H1 (cell line): Measurements from ENCODE around the gene CHRM1.

Experiments used
- CREB1 ChIP-seq: IDR thresholded peaks from 2 replicates; pipeline ENCODE4 v1.6.1; 2012; ENCODE audit warnings: inconsistent platforms
- GABPA ChIP-seq: IDR thresholded peaks from 2 replicates; pipeline ENCODE4 v1.6.1; 2011; ENCODE audit warnings: mild to moderate bottlenecking, low read length, moderate library complexity, borderline replicate concordance; ENCODE audit not compliant: insufficient read depth
- POLR2A ChIP-seq, 2 experiments: IDR thresholded peaks; 1 replicate in 1 of 2; 2 replicates in 1 of 2; pipeline ENCODE4 v1.6.1; 2011; ENCODE audit warnings: low read depth in 2 of 2, low read length in 2 of 2, mild to moderate bottlenecking in 2 of 2; ENCODE audit errors: control extremely low read depth in 1 of 2
- POLR2AphosphoS5 ChIP-seq: IDR thresholded peaks from 2 replicates; pipeline ENCODE4 v1.6.1; 2011; ENCODE audit warnings: low read depth, low read length
- TF ChIP-seq, protein P1 (sequence below): IDR thresholded peaks from 2 replicates; pipeline ENCODE4 v1.6.1; 2011; ENCODE audit warnings: low read length, improper control_type of control experiment
- TF ChIP-seq, protein P2 (sequence below), 3 experiments: IDR thresholded peaks; 1 replicate in 2 of 3; 2 replicates in 1 of 3; pipeline versions ENCODE4 v1.5.1 to v1.6.1; 2011; ENCODE audit warnings: low read length in 3 of 3, mild to moderate bottlenecking in 3 of 3, inconsistent platforms in 2 of 3, low read depth in 1 of 3, moderate library complexity in 1 of 3; ENCODE audit not compliant: insufficient read depth in 1 of 3; ENCODE audit errors: control extremely low read depth in 1 of 3
- TF ChIP-seq, protein P3 (sequence below): IDR thresholded peaks from 2 replicates; pipeline ENCODE4 v1.6.1; 2012; ENCODE audit warnings: inconsistent platforms

DNA sequence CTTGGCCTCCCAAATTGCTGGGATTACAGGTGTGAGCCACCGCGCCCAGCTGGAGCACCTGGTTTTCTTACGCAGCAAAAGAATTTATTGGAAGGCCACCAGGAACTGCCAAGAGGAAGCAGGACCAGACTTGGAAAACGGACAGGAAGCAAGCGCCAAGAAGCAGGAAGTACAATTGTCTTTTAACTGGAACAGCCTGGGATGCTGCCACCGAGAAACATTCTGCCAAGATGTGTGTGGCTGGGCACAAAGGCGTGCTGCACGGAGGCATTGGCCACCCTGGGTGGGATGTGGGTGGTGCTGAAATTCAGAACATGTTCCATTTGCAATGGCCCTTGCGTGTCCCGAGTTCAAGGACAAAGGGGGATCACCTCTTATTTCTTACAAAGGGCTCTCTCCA, 25.1 kb downstream of the CHRM1 start:
- no peak for TF ChIP-seq POLR2A (IDR thresholded peaks at IDR 0.05; ENCODE audit: control extremely low read depth in 1 of 2, low read depth in 2 of 2, low read length in 2 of 2)
- TF ChIP-seq, protein P1, sequence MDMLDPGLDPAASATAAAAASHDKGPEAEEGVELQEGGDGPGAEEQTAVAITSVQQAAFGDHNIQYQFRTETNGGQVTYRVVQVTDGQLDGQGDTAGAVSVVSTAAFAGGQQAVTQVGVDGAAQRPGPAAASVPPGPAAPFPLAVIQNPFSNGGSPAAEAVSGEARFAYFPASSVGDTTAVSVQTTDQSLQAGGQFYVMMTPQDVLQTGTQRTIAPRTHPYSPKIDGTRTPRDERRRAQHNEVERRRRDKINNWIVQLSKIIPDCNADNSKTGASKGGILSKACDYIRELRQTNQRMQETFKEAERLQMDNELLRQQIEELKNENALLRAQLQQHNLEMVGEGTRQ: no peak
- no peak for TF ChIP-seq GABPA
- TF ChIP-seq POLR2AphosphoS5: no peak
- TF ChIP-seq, protein P2, sequence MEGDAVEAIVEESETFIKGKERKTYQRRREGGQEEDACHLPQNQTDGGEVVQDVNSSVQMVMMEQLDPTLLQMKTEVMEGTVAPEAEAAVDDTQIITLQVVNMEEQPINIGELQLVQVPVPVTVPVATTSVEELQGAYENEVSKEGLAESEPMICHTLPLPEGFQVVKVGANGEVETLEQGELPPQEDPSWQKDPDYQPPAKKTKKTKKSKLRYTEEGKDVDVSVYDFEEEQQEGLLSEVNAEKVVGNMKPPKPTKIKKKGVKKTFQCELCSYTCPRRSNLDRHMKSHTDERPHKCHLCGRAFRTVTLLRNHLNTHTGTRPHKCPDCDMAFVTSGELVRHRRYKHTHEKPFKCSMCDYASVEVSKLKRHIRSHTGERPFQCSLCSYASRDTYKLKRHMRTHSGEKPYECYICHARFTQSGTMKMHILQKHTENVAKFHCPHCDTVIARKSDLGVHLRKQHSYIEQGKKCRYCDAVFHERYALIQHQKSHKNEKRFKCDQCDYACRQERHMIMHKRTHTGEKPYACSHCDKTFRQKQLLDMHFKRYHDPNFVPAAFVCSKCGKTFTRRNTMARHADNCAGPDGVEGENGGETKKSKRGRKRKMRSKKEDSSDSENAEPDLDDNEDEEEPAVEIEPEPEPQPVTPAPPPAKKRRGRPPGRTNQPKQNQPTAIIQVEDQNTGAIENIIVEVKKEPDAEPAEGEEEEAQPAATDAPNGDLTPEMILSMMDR (IDR thresholded peaks at IDR 0.05; ENCODE audit: control extremely low read depth in 1 of 3, insufficient read depth in 1 of 3, low read depth in 1 of 3, low read length in 3 of 3): no peak
- no peak for TF ChIP-seq CREB1
- TF ChIP-seq, protein P3, sequence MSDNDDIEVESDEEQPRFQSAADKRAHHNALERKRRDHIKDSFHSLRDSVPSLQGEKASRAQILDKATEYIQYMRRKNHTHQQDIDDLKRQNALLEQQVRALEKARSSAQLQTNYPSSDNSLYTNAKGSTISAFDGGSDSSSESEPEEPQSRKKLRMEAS: no peak
